Upper lobe of right lung (tissue), 1 donor: Measurements from ENCODE around the gene SORBS2. TPM values are rescaled to one million over a fixed set of nuclear protein-coding genes. Genes with fewer than 3 reads are reported as not detected.
A peak's percentile ranks its signal among the peaks of the same experiment; 100 is the strongest.

Experiments used
- ATAC-seq: fragments of 200-7000 bp; cut with Tn5 transposase; one replicate; pipeline ENCODE4 v1.9.1; 2020; ENCODE audit warnings: mild to moderate bottlenecking, moderate library complexity
- DNase-seq: peaks from one replicate; pipeline ENCODE4 v3.0.0-alpha.2; 2020
- H3K27ac ChIP-seq: fragments of 200-600 bp; one replicate; pipeline ENCODE4 v1.8.0; 2022
- H3K27me3 ChIP-seq: fragments of 200-600 bp; one replicate; pipeline ENCODE4 v1.8.0; 2022; ENCODE audit warnings: mild to moderate bottlenecking
- H3K36me3 ChIP-seq: fragments of 200-600 bp; one replicate; pipeline ENCODE4 v1.8.0; 2022
- H3K4me1 ChIP-seq: fragments of 200-600 bp; one replicate; pipeline ENCODE4 v1.8.0; 2022
- H3K4me3 ChIP-seq: fragments of 200-600 bp; one replicate; pipeline ENCODE4 v1.8.0; 2022; ENCODE audit warnings: mild to moderate bottlenecking
- H3K9me3 ChIP-seq: fragments of 200-600 bp; one replicate; pipeline ENCODE4 v1.8.0; 2022
- intact Hi-C: fragments of 100-400 bp; cut with DNase I; formaldehyde crosslinking; loops from one replicate; pipeline ENCODE4 v1.11.0; 2022
- total RNA-seq: library from RNA; stranded (reverse); fragmentation: NEBNext Ultra II Directional; extraction: Animal tissue kit (Norgen Biotek cat#: 25700); gene quantifications from one replicate; pipeline ENCODE4 v1.2.1, GENCODE V29; 2021
- TF ChIP-seq, protein P1 (sequence below): fragments of 200-600 bp; IDR thresholded peaks from one replicate; pipeline ENCODE4 v1.8.0; 2022; ENCODE audit warnings: antibody characterized with exemption
- donor health status: DM: no; HTN: yes; CAD: no; lungs with severe emphysema.

The SORBS2 gene
- total RNA-seq, 1 donor from 2014 or later, result 44.9 TPM

DNA sequence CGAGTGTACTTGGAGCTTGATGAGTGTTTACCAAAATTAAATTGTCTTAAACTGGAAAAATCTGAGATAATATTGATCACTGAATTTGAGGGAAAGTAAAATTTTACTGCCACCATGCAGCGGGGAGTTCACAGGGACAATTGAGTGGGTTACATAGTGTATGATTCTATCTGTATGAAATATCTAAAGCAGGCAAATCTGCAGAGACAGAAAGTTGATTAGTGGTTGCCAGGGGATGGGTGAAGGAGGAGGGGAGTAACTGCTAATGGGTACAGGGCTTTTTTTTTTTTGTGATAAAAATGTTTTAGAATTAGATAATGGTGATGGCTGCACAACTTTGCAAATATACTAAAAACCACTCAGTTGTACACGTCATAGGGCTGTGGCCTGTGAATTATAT lies 241.3 kb downstream of the SORBS2 start:
- Histone ChIP-seq H3K27me3 (no peaks in the 10 kb centered on the region), H3K4me3 (no peak overlapping the region), H3K27ac (no peak overlapping the region), H3K36me3 (no peaks in the 10 kb centered on the region), H3K9me3 (no peaks in the 10 kb centered on the region), H3K4me1 (peaks cover 8% of the 10 kb centered on the region)
- DNase-seq (no peak), ATAC-seq (no peak)
- intact Hi-C loops, result no loop called here
- TF ChIP-seq, protein P1, sequence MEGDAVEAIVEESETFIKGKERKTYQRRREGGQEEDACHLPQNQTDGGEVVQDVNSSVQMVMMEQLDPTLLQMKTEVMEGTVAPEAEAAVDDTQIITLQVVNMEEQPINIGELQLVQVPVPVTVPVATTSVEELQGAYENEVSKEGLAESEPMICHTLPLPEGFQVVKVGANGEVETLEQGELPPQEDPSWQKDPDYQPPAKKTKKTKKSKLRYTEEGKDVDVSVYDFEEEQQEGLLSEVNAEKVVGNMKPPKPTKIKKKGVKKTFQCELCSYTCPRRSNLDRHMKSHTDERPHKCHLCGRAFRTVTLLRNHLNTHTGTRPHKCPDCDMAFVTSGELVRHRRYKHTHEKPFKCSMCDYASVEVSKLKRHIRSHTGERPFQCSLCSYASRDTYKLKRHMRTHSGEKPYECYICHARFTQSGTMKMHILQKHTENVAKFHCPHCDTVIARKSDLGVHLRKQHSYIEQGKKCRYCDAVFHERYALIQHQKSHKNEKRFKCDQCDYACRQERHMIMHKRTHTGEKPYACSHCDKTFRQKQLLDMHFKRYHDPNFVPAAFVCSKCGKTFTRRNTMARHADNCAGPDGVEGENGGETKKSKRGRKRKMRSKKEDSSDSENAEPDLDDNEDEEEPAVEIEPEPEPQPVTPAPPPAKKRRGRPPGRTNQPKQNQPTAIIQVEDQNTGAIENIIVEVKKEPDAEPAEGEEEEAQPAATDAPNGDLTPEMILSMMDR, result no peak

- ATAC-seq, result peak; percentile 51
- H3K27me3 ChIP-seq, result no peaks in the 10 kb centered on the region
- no peaks in the 10 kb centered on the region for H3K9me3 ChIP-seq
- intact Hi-C loops, result no loop called here
- peaks cover 8% of the 10 kb centered on the region for H3K4me1 ChIP-seq
- H3K27ac ChIP-seq, result peak overlapping the region; percentile 85
- TF ChIP-seq, protein P1, result no peak
- DNase-seq, result no peak
- H3K4me3 ChIP-seq, result no peak overlapping the region
- H3K36me3 ChIP-seq, result no peaks in the 10 kb centered on the region
Measured at GRCh38 chr4:185567381-185568376, 244.3 kb downstream of the SORBS2 start.

DNA sequence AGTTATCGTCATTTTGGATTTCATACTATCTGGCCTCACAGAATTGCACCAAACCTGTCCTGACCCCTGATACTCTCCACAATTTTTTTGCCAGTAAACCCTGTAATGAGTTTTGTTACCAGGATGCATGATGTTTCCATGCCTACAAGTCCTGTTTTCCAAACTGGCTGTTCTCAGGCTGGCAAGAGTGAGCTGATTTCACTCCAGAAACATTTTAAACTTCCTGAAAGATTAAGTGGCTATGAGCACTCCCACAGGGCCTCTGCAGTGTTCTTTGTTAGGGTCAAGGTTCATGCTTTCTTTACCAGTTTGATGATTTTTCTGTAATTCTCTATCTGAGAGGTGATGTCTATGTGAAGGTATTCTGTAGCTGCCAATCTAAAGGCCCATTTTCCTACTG lies 245.0 kb downstream of the SORBS2 start:
- H3K36me3 ChIP-seq, result no peaks in the 10 kb centered on the region
- no peaks in the 10 kb centered on the region for H3K9me3 ChIP-seq
- DNase-seq (no peak), ATAC-seq (peak; percentile 74)
- H3K27ac ChIP-seq, result peak overlapping the region; percentile 85
- peaks cover 8% of the 10 kb centered on the region for H3K4me1 ChIP-seq
- no peaks in the 10 kb centered on the region for H3K27me3 ChIP-seq
- no peak overlapping the region for H3K4me3 ChIP-seq
- intact Hi-C loops, result no loop called here
- TF ChIP-seq, protein P1, result no peak

DNA sequence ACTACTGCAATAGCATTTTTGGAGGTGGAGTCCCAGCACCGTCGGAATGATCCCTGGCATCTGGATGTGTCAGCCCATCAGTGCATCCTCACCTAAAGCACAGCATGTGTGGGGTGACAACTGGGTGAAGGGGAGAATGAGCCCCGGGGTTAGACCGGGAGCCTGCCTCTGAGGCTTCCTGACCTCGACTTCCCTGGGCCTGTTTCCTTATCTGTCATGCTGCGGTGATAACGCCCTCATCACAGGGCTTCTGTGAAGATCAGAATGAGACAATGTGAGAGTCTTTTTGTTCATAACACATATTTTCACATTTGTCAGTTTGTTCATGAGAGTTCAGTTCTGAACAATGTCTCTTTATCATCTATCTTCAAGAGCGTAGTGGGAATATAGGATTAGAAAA lies 245.6 kb downstream of the SORBS2 start:
- ATAC-seq (no peak), DNase-seq (no peak)
- Histone ChIP-seq H3K27ac (peak overlapping the region; percentile 85), H3K36me3 (no peaks in the 10 kb centered on the region), H3K9me3 (no peaks in the 10 kb centered on the region), H3K4me3 (no peak overlapping the region), H3K27me3 (no peaks in the 10 kb centered on the region), H3K4me1 (peaks cover 8% of the 10 kb centered on the region)
- TF ChIP-seq, protein P1, result no peak
- intact Hi-C loops, result no loop called here

GRCh38 chr4:185565696-185566095 lies 246.3 kb downstream of the SORBS2 start:
- intact Hi-C loops, result no loop called here
- DNase-seq (no peak), ATAC-seq (no peak)
- H3K4me1 ChIP-seq, result peaks cover 8% of the 10 kb centered on the region
- H3K36me3 ChIP-seq, result no peaks in the 10 kb centered on the region
- H3K27ac ChIP-seq, result no peak overlapping the region
- H3K9me3 ChIP-seq, result no peaks in the 10 kb centered on the region
- H3K4me3 ChIP-seq, result no peak overlapping the region
- H3K27me3 ChIP-seq, result no peaks in the 10 kb centered on the region
- TF ChIP-seq, protein P1, result no peak
